Cortex of kidney (tissue), 1 donor: ENCODE results near the gene SMAD3.
"Not testable (repeated sequence)": the region's sequence is repeated elsewhere in the genome, so short reads cannot be mapped to it uniquely, and the experiment has no call there.

ENCODE experiments used
- DNase-seq: peaks from one replicate; lab custom pipeline; 2025; lab: John Stamatoyannopoulos, UW

SMAD3 gene

DNA sequence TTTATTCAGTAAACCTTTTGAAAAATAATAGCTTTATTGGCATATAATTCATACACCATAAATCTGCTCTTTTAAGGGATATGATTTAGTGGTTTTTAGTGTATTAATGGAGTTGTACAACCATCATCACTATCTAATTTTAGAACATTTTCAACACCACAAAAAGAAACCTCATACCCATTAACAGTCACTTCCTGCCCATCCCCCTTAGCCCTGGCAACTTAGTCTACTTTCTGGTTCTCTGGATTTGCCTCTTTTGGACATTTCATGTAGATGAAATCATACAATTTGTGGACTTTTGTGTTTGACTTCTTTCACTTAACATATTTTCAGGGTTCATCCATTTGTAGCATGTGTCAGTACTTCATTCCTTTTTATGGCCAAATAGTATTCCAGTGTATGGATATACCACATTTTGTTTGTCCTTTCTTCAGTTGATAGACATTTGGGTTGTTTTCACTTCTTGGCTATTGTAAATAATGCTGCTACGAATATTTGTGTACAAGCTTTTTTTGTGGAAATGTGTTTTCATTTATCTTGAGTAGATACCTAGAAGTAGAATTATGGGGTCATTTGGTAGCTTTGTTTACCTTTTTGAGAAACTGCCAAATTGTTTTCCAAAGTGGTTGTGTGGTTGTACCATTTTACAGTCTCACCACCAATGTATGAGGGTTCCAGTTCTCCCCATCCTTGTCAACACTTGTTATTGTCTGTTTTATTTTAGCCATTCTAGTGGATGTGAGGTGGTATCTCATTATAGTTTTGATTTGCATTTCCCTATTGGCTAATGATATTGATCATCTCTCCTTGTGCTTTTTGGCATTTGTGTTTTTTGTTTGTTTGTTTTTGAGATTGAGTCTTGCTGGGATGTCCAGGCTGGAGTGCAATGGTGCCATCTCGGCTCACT lies 45.8 kb downstream of the SMAD3 start:
- DNase-seq = no peak

DNA sequence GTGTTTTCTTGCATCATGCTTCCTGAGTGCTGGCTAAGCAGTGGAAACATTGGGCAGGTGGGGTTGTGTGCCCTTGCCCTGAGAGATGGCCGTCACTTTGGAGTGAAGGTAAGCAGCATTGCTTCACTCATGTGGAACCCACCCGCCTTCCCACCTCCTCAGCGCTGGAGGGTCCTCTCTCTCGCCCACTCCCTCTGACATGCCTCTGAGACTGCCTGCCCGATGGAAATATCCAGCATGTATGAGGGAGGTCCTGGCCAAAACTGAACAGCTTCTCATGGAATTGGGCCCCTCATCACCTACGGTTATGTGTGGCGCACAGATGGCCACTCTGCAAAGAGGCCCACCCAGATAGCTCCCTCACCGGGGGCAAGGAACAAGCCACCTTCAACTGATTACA lies 48.6 kb downstream of the SMAD3 start:
- DNase-seq = no peak

DNA sequence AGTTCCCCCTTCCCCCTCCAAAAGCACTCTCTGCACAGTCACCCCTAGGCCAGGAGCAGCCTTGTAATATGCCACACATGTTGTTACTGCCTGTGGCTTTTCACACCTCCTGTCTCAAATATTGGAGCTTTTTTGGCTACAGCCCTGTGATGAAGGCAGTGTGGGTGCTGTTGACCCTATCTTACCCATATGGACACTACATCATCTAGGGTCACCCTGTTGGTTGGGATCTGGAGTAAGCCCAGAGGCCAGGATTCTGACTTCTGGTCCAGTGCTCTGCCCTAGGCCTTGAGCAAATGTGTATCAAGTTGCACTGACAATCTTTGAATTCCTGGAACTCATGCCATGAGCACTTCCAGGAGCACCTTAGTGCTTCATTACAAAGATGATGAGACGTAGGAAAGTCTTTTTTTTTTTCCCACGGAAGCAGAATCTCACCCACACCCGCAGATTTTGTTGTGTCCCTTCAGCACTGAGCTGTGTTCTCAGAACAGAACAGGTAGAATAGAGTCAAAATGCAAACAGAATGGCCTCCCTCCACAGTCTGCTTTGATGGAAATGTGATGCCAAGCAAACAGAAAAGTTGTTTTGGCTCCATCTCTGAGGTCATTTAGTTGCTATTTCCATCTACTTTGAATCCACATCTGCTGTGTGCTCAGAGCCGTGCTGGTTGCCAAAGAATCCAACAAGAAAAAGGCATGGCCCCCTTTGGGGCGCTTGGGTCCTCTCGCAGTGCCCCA lies 49.6 kb downstream of the SMAD3 start:
- no peak for DNase-seq

GRCh38 chr15:67115586-67115969 lies 50.2 kb downstream of the SMAD3 start:
- DNase-seq = no peak

GRCh38 chr15:67116742-67117141 lies 51.3 kb downstream of the SMAD3 start:
- DNase-seq = no peak

DNA sequence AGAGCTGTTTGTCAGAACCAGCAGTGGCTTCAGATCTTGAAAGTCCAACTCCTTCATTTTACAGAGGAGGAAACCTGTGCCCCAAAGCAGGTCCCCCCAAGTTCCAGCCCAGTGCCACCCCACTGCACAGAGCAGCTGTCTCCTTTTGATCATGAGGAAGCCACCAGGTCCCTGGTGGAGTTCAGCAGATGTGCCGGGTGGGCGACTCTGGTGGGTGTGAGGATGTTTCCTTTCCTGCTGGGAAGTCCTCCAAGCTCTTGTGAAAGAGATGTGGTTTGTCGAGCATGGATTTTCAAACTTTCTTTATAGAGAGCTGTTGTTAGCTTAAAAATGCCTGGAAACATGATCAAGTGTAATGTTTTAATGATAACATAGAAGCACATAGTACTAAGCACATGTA lies 52.0 kb downstream of the SMAD3 start:
- DNase-seq = no peak

- DNase-seq = no peak
These were observed 53.4 kb downstream of the SMAD3 start for GRCh38 chr15:67118808-67119207.

GRCh38 chr15:67119238-67119846 lies 53.9 kb downstream of the SMAD3 start:
- no peak for DNase-seq

DNA sequence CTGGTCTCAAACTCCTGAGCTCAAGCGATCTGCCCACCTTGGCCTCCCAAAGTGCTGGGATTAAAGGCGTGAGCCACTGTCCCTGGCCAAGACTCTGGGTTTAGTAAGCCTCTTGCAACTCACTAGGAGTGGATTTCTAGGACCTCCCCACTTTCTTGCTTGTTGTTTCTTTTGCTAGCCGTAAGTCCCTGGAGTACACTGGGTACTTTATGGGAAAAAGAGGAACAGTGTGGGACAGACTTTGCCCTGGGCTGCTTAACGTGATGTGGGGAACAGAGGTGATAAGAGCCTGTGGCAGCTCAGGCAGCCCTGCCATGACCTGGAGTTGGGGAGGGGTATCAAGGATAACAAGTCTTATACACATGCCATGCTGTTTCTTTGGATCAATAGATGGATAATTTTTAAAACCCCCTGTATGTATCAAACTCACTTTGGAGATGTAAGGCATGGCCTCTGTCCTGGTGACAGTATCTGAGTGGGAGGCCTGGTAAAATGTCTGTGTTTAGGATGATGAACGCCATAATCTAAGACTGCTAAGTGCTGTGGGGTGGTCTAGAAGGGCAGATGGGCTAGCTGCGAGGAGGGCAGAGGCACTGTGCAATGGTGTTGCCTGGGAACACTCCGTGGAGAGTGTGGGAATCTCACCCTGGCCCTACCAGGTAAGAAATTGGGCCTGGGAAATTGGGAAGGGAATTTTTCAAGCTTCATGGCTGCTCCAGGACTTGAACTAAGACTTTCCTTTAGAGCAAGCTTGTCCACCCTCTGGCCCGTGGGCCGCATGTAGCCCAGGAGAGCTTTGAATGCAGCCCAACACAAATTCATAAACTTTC lies 54.8 kb downstream of the SMAD3 start:
- DNase-seq = no peak

- peak; percentile 32 for DNase-seq
These were observed 55.6 kb downstream of the SMAD3 start for GRCh38 chr15:67120839-67121643.

- DNase-seq = no peak
These were observed 56.5 kb downstream of the SMAD3 start for GRCh38 chr15:67121644-67122605.

GRCh38 chr15:67122816-67123215 lies 57.4 kb downstream of the SMAD3 start:
- DNase-seq = not testable (repeated sequence)

DNA sequence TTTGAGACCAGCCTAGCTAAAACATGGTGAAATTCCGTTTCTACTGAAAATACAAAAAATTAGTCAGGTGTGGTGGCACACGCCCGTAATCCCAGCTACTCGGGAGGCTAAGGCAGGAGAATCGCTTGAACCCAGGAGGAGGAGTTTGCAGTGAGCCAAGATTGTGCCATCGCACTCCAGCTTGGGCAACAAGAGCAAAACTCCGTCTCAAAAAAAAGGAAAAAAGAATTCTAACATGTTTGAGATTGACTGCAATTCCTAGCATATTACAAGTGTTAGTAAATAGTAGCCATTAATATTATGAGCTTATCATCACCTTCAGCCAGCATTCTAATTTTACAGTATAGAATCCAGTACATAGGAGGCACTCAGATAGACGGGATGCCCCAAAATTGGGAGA lies 57.9 kb downstream of the SMAD3 start:
- DNase-seq = not testable (repeated sequence)

GRCh38 chr15:67124111-67124510 lies 58.7 kb downstream of the SMAD3 start:
- no peak for DNase-seq

DNA sequence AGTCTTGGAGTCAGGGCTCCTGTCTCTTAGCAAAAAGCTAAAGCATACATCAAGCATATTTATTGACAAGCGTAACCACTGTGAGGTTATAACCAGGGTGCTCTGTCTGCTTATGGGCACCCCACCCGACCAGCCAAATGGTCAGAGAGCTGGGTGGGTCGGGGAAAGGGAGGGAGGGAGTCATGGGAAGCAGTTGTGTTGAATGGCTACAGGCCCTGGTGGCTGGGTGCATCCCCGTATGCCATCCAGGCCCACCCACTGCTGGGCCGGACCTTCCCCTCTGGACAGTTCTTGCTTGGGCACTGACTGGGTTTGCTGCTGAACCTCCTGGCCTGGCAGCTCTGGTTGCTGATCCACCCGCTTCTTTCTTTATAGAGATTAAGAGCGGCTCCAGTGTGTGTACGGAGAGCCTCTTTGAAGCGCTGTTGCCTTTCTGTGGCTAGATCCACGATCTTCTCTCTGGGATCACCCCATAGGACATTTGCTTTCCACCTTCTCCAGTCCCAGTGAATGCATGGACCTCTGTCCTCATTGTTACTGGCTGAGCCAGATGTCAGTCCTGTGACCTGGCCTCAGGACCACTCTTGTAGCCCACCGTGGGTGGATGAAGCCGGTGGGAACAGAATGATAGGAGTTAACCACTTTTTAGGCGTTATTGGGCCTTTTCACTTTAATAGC lies 59.6 kb downstream of the SMAD3 start:
- DNase-seq = no peak

DNA sequence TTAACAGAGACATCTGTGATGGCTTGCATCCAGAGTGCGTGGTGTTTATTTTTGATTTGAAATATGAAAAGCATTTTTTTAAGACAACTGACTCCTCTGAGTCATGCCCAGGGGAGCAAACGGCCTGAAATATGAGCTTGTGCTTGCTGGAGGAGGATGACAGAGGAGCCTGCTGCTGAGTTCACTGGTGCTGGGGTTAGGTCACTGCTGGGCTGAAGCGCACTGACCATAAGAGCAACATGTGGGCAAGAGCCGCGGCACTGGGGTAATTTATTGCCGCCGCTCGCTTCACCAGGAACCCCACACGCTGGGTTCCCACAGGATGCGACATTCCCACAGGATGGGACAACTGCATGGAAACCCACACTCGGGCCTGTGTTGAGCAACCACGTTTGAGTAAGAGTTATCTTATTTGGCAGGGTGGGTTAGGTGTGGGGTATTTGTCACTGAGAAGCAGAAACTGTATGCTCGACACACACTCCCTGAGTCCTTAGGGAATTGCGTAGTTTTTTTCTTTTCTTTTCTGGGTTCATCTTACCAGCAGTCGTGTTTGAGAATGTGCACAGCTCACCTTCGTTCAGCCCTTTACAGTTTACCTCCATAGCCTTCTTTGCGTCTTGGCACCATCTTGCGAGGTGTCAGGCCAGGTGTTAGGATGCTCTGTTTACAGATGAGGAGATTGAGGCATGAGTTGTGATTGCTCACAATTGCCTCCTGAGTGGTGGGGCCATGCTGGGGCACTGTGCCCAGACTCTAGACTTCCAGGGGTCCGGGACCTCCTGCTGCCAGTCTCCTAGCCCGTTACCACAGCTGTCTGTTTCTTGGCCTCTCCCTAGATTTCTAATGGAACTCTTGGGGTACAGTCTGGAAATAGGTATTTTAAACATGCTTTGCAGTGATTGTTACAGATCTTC lies 60.4 kb downstream of the SMAD3 start:
- DNase-seq = no peak

DNA sequence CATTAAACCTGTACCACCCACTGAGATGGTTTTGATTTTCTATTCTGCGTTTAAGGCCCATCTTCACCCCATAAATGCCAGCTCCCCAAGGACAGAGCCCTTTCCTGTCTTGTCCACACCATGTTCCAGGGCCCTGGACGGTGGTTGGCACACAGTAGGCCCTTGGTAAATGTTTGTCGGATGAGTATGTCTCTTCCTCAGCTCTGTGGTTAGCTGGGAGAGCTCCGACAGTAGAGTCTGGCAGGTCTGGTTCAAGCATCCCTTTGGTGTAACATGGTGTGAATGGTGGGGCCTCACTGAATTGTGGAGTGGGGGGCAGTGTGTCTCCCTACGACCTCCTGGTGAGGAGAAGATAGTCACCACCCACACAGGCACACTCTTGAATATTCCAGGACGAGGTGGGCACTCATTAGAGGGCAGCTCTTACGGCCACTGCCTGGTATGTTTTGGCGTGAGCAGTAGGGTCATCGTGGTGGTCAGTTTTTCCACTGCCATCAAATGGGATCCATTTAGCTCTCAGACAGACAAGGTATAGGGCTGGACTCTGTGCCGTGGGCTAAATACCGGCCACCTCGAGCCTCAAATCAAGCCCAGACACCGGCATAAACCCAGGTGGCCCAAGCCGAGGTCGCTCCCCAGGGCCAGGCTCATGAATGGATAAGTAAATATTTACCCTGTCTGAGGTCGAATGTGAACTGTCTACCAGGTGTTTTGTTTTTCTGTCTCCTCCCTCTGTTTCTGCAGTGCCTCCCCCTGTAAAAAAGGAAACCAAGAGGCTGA lies 61.3 kb downstream of the SMAD3 start:
- DNase-seq = no peak

- DNase-seq = no peak
These were observed 61.9 kb downstream of the SMAD3 start for GRCh38 chr15:67127331-67127664.
